K562 (cell line): ENCODE measurements around the gene PIK3CA. TPM values are rescaled to one million over a fixed set of nuclear protein-coding genes. Genes with fewer than 3 reads are reported as not detected.

Experiments
- PTTG1 ChIP-seq: fragments of 450-650 bp; IDR thresholded peaks from 2 replicates; pipeline ENCODE4 v1.6.1; 2016; ENCODE audit warnings: low read depth, mild to moderate bottlenecking, missing genetic modification characterization, missing compliant biosample characterization
- ZNF3 ChIP-seq: fragments of 250-450 bp; sonication (Bioruptor Pico); IDR thresholded peaks from 2 replicates; pipeline ENCODE4 v1.5.0; 2021; ENCODE audit warnings: mild to moderate bottlenecking, moderate library complexity
- polyA plus RNA-seq, 8 experiments: library from polyadenylated mRNA; depleted of rRNA in 4 of 8; stranded (reverse) in 5 of 8; unstranded in 3 of 8; fragments of >200 nt; fragmentation: Nextera tagmentation in 2 of 8; fragmentation: Illumina TruSeq in 1 of 8; extraction: Ambion mirVana in 2 of 8; extraction: Trizol in 1 of 8; gene quantifications; 2 replicates each; pipeline versions ENCODE4 v1.2.1 to v1.2.3, GENCODE V29; 2011 to 2014; ENCODE audit warnings: inconsistent platforms in 1 of 8, missing spikeins in 1 of 8
- total RNA-seq, 7 experiments: library from RNA; depleted of rRNA in 6 of 7; stranded (reverse); fragments of >200 nt in 6 of 7; fragmentation: Illumina TruSeq in 2 of 7; extraction: Trizol in 2 of 7; gene quantifications; 2 replicates each; pipeline versions ENCODE4 v1.2.1 to v1.2.3, GENCODE V29; 2011 to 2021; ENCODE audit warnings: low replicate concordance in 1 of 7
- TF ChIP-seq, protein P1 (sequence below): fragments of 450-650 bp; IDR thresholded peaks from 2 replicates; pipeline ENCODE4 v1.6.1; 2016; ENCODE audit warnings: mild to moderate bottlenecking, moderate library complexity
- TF ChIP-seq, protein P2 (sequence below), 2 experiments: fragments of 450-650 bp; formaldehyde crosslinking in 1 of 2; IDR thresholded peaks; 2 replicates each; pipeline versions ENCODE4 v1.4.0 to v1.6.1; 2014 to 2020; ENCODE audit warnings: mild to moderate bottlenecking in 2 of 2, borderline replicate concordance in 1 of 2, low read depth in 1 of 2
- TF ChIP-seq, protein P3 (sequence below): sonication (generic); formaldehyde crosslinking; IDR thresholded peaks from 2 replicates; pipeline ENCODE4 v1.8.0; 2022; ENCODE audit warnings: mild to moderate bottlenecking, low read depth, missing genetic modification reagents

The PIK3CA gene
- total and polyA plus RNA-seq, 9 of the 15 experiments (the other 6 are each of a cell fraction or from before 2014, with no cell fraction given): 3.8 to 19.4 (median 10.8) TPM

DNA sequence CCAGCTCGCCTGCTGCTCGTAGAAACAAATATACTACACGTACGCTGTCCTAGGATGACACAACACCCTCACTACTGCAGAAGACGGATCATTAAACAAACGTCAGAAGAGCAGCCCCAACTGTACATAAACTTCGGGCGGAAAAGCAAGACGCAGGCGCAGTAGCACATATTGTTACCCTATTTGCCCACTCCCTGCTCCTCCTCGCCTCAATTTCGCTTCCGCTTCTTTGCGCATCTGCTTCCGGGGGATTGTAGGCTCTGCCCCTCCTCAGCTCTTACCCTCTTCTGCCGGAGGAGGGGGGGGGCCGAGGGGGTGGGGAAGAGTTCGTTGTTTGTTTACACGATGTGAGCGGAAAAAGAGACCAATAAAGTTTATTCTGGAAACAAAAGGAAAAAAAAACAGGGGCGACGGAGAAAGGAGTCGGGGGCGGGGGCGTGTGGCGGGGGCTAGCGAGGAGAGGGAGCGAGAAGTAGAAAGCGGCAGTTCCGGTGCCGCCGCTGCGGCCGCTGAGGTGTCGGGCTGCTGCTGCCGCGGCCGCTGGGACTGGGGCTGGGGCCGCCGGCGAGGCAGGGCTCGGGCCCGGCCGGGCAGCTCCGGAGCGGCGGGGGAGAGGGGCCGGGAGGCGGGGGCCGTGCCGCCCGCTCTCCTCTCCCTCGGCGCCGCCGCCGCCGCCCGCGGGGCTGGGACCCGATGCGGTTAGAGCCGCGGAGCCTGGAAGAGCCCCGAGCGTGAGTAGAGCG lies at the start of gene PIK3CA (continued):
- TF ChIP-seq, protein P1, sequence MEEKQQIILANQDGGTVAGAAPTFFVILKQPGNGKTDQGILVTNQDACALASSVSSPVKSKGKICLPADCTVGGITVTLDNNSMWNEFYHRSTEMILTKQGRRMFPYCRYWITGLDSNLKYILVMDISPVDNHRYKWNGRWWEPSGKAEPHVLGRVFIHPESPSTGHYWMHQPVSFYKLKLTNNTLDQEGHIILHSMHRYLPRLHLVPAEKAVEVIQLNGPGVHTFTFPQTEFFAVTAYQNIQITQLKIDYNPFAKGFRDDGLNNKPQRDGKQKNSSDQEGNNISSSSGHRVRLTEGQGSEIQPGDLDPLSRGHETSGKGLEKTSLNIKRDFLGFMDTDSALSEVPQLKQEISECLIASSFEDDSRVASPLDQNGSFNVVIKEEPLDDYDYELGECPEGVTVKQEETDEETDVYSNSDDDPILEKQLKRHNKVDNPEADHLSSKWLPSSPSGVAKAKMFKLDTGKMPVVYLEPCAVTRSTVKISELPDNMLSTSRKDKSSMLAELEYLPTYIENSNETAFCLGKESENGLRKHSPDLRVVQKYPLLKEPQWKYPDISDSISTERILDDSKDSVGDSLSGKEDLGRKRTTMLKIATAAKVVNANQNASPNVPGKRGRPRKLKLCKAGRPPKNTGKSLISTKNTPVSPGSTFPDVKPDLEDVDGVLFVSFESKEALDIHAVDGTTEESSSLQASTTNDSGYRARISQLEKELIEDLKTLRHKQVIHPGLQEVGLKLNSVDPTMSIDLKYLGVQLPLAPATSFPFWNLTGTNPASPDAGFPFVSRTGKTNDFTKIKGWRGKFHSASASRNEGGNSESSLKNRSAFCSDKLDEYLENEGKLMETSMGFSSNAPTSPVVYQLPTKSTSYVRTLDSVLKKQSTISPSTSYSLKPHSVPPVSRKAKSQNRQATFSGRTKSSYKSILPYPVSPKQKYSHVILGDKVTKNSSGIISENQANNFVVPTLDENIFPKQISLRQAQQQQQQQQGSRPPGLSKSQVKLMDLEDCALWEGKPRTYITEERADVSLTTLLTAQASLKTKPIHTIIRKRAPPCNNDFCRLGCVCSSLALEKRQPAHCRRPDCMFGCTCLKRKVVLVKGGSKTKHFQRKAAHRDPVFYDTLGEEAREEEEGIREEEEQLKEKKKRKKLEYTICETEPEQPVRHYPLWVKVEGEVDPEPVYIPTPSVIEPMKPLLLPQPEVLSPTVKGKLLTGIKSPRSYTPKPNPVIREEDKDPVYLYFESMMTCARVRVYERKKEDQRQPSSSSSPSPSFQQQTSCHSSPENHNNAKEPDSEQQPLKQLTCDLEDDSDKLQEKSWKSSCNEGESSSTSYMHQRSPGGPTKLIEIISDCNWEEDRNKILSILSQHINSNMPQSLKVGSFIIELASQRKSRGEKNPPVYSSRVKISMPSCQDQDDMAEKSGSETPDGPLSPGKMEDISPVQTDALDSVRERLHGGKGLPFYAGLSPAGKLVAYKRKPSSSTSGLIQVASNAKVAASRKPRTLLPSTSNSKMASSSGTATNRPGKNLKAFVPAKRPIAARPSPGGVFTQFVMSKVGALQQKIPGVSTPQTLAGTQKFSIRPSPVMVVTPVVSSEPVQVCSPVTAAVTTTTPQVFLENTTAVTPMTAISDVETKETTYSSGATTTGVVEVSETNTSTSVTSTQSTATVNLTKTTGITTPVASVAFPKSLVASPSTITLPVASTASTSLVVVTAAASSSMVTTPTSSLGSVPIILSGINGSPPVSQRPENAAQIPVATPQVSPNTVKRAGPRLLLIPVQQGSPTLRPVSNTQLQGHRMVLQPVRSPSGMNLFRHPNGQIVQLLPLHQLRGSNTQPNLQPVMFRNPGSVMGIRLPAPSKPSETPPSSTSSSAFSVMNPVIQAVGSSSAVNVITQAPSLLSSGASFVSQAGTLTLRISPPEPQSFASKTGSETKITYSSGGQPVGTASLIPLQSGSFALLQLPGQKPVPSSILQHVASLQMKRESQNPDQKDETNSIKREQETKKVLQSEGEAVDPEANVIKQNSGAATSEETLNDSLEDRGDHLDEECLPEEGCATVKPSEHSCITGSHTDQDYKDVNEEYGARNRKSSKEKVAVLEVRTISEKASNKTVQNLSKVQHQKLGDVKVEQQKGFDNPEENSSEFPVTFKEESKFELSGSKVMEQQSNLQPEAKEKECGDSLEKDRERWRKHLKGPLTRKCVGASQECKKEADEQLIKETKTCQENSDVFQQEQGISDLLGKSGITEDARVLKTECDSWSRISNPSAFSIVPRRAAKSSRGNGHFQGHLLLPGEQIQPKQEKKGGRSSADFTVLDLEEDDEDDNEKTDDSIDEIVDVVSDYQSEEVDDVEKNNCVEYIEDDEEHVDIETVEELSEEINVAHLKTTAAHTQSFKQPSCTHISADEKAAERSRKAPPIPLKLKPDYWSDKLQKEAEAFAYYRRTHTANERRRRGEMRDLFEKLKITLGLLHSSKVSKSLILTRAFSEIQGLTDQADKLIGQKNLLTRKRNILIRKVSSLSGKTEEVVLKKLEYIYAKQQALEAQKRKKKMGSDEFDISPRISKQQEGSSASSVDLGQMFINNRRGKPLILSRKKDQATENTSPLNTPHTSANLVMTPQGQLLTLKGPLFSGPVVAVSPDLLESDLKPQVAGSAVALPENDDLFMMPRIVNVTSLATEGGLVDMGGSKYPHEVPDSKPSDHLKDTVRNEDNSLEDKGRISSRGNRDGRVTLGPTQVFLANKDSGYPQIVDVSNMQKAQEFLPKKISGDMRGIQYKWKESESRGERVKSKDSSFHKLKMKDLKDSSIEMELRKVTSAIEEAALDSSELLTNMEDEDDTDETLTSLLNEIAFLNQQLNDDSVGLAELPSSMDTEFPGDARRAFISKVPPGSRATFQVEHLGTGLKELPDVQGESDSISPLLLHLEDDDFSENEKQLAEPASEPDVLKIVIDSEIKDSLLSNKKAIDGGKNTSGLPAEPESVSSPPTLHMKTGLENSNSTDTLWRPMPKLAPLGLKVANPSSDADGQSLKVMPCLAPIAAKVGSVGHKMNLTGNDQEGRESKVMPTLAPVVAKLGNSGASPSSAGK: no peak
- TF ChIP-seq, protein P2, sequence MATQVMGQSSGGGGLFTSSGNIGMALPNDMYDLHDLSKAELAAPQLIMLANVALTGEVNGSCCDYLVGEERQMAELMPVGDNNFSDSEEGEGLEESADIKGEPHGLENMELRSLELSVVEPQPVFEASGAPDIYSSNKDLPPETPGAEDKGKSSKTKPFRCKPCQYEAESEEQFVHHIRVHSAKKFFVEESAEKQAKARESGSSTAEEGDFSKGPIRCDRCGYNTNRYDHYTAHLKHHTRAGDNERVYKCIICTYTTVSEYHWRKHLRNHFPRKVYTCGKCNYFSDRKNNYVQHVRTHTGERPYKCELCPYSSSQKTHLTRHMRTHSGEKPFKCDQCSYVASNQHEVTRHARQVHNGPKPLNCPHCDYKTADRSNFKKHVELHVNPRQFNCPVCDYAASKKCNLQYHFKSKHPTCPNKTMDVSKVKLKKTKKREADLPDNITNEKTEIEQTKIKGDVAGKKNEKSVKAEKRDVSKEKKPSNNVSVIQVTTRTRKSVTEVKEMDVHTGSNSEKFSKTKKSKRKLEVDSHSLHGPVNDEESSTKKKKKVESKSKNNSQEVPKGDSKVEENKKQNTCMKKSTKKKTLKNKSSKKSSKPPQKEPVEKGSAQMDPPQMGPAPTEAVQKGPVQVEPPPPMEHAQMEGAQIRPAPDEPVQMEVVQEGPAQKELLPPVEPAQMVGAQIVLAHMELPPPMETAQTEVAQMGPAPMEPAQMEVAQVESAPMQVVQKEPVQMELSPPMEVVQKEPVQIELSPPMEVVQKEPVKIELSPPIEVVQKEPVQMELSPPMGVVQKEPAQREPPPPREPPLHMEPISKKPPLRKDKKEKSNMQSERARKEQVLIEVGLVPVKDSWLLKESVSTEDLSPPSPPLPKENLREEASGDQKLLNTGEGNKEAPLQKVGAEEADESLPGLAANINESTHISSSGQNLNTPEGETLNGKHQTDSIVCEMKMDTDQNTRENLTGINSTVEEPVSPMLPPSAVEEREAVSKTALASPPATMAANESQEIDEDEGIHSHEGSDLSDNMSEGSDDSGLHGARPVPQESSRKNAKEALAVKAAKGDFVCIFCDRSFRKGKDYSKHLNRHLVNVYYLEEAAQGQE (IDR thresholded peaks at IDR 0.05; ENCODE audit: borderline replicate concordance): no peak
- TF ChIP-seq, protein P2 (CRISPR knock-in tag; IDR thresholded peaks at IDR 0.05; ENCODE audit: low read depth): no peak
- no peak for TF ChIP-seq PTTG1 (tag)
- TF ChIP-seq, protein P3, sequence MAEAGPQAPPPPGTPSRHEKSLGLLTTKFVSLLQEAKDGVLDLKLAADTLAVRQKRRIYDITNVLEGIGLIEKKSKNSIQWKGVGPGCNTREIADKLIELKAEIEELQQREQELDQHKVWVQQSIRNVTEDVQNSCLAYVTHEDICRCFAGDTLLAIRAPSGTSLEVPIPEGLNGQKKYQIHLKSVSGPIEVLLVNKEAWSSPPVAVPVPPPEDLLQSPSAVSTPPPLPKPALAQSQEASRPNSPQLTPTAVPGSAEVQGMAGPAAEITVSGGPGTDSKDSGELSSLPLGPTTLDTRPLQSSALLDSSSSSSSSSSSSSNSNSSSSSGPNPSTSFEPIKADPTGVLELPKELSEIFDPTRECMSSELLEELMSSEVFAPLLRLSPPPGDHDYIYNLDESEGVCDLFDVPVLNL (CRISPR knock-in tag): no peak
- no peak for TF ChIP-seq ZNF3 (CRISPR knock-in tag)
